HG03442 (cell line): ENCODE data around the gene TEDC2.

Experiments used
- ATAC-seq: cut with Tn5 transposase; IDR thresholded peaks from one replicate; pipeline ENCODE4 v1.9.1; 2021; ENCODE audit warnings: mild to moderate bottlenecking, moderate library complexity; ENCODE audit not compliant: unreplicated experiment

The TEDC2 gene

GRCh38 chr16:2464333-2464732, 4.4 kb downstream of the TEDC2 start:
- no peak for ATAC-seq

- ATAC-seq, result no peak
Measured at GRCh38 chr16:2465653-2466415, 5.9 kb downstream of the TEDC2 start.

GRCh38 chr16:2466667-2467527, 7.0 kb downstream of the TEDC2 start:
- no peak for ATAC-seq

GRCh38 chr16:2467528-2468232, 7.8 kb downstream of the TEDC2 start:
- ATAC-seq, result no peak

- ATAC-seq, result no peak
Measured at GRCh38 chr16:2468233-2468724, 8.4 kb downstream of the TEDC2 start.

GRCh38 chr16:2468725-2469398, 9.0 kb downstream of the TEDC2 start:
- no peak for ATAC-seq

GRCh38 chr16:2469399-2470233, 9.7 kb downstream of the TEDC2 start:
- no peak for ATAC-seq

- ATAC-seq, result no peak
Measured at GRCh38 chr16:2470234-2470601, 10.3 kb downstream of the TEDC2 start.

- ATAC-seq, result no peak
Measured at GRCh38 chr16:2470603-2471015, 10.7 kb downstream of the TEDC2 start.

GRCh38 chr16:2471016-2471652, 11.2 kb downstream of the TEDC2 start, which contains the start of gene NTN3:
NTN3 (plus strand) TSS chr16:2471297; CDS start chr16:2471702, 405 bp downstream.
- ATAC-seq, result no peak

GRCh38 chr16:2471653-2472487, 12.0 kb downstream of the TEDC2 start:
- no peak for ATAC-seq

GRCh38 chr16:2472488-2472864, 12.6 kb downstream of the TEDC2 start:
- ATAC-seq, result no peak

- no peak for ATAC-seq
Measured at GRCh38 chr16:2472885-2473445, 13.1 kb downstream of the TEDC2 start.

GRCh38 chr16:2473446-2473926, 13.6 kb downstream of the TEDC2 start:
- no peak for ATAC-seq

GRCh38 chr16:2473999-2474876, 14.3 kb downstream of the TEDC2 start:
- peak; percentile 29 for ATAC-seq

GRCh38 chr16:2474877-2475412, 15.0 kb downstream of the TEDC2 start, which contains the start of gene TBC1D24:
TBC1D24 (plus strand) TSS chr16:2475127; CDS start chr16:2496149, 21,022 bp downstream.
- peak; percentile 60 for ATAC-seq
